Pancreas (tissue), 10 donors: Measurements from ENCODE around the gene SHB. TPM values are rescaled to one million over a fixed set of nuclear protein-coding genes. Genes with fewer than 3 reads are reported as not detected.

Experiments used
- ATAC-seq, 4 donors: fragments of 200-7000 bp; cut with Tn5 transposase; one replicate each; pipeline versions ENCODE4 v1.8.0 to v1.9.1; 2020; ENCODE audit warnings: mild to moderate bottlenecking in 4 of 4, moderate library complexity in 4 of 4
- DNase-seq, 6 donors: peaks; one replicate each; pipeline ENCODE4 v3.0.0-alpha.2; 2020
- FAIRE-seq: peaks from 2 replicates; lab custom pipeline; 2012; peaks lifted over from hg19 to GRCh38; lab: Jason Lieb, UNC
- H3K27ac ChIP-seq, 4 donors: fragments of 200-600 bp; sonication (generic); 1 replicate in 3 of 4; 2 replicates in 1 of 4; pipeline versions ENCODE4 v1.5.0 to v1.8.0; 2020
- H3K27me3 ChIP-seq, 4 donors: fragments of 200-600 bp; one replicate each; pipeline ENCODE4 v1.8.0; 2021
- H3K36me3 ChIP-seq, 3 donors: fragments of 200-600 bp; sonication (generic) in 1 of 3; one replicate each; pipeline versions ENCODE4 v1.5.0 to v1.8.0; 2020 to 2021
- H3K4me1 ChIP-seq, 3 donors: fragments of 200-600 bp; one replicate each; pipeline ENCODE4 v1.8.0; 2021
- H3K4me3 ChIP-seq, 4 donors: fragments of 200-600 bp; sonication (generic) in 2 of 4; one replicate each; pipeline versions ENCODE4 v1.5.0 to v1.8.0; 2020 to 2021
- H3K9me3 ChIP-seq, 4 donors: fragments of 200-600 bp; one replicate each; pipeline ENCODE4 v1.8.0; 2021
- CTCF ChIP-seq, 4 donors: fragments of 200-600 bp; sonication (generic) in 3 of 4; IDR thresholded peaks; one replicate each; pipeline versions ENCODE4 v1.5.0 to v1.8.0; 2021; ENCODE audit warnings: antibody characterized with exemption in 4 of 4
- WGBS, 2 donors: extraction: QIAGEN DNeasy Blood & Tissue Kit; methylation state at CpG; one replicate each; pipeline ENCODE4 v1.1.7; 2013; 5-methylcytosine and 5-hydroxymethylcytosine counted together
- intact Hi-C, 3 donors: fragments of 100-400 bp; cut with DNase I; formaldehyde crosslinking; loops; one replicate each; pipeline versions ENCODE4 v1.11.1 to v1.14.2; 2022
- polyA plus RNA-seq, 2 donors: library from polyadenylated mRNA; stranded (reverse); fragments of 200-250 nt; gene quantifications; one replicate each; pipeline ENCODE4 v1.2.3, GENCODE V29; 2013
- total RNA-seq, 6 donors: library from RNA; stranded (reverse); fragmentation: NEBNext Ultra II Directional in 4 of 6; extraction: Animal tissue kit (Norgen Biotek cat#: 25700) in 4 of 6; gene quantifications; one replicate each; pipeline versions ENCODE4 v1.2.1 to v1.2.4, GENCODE V29; 2021 to 2023
- donor health status: healthy with polysubstance abuse.
- donor health status: DM: no; HTN: no; CAD: no; lungs with moderate emphysema.
- donor health status: DM: no; HTN: no; CAD: no.
- donor health status: control.
- donor health status: control.
- donor health status: Bipolar disorder and iron deficiency.
- donor health status: DM: yes; HTN: yes; CAD: no.
- donor health status: DM: no; HTN: no; CAD: no.
- donor health status: DM: no; HTN: no; CAD: no.
- donor health status: DM: yes; HTN: yes; CAD: no.

SHB gene
- total and polyA plus RNA-seq, 8 donors, result 11.5 to 24.2 (median 19.2) TPM

GRCh38 chr9:37946971-37947370 lies 122.1 kb downstream of the SHB start:
- FAIRE-seq, result no peak
- DNase-seq, result peak in 1 of 6 donors; percentile 1
- no peaks in the 10 kb centered on the region for H3K27me3 ChIP-seq
- H3K4me1 ChIP-seq, result peaks cover 0 to 12% (median 6%) of the 10 kb centered on the region in 3 donors
- H3K9me3 ChIP-seq, result no peaks in the 10 kb centered on the region
- H3K27ac ChIP-seq, result no peak overlapping the region
- ATAC-seq, result no peak
- no peak for TF ChIP-seq CTCF (IDR thresholded peaks at IDR 0.05)
- H3K36me3 ChIP-seq, result peaks cover 0 to 32% (median 0%) of the 10 kb centered on the region in 3 donors
- WGBS, 2 donors, result 86 to 90% methylated on average over 7 of the region's 7 CpGs
- H3K4me3 ChIP-seq, result no peak overlapping the region
- intact Hi-C loops, result no loop called here

DNA sequence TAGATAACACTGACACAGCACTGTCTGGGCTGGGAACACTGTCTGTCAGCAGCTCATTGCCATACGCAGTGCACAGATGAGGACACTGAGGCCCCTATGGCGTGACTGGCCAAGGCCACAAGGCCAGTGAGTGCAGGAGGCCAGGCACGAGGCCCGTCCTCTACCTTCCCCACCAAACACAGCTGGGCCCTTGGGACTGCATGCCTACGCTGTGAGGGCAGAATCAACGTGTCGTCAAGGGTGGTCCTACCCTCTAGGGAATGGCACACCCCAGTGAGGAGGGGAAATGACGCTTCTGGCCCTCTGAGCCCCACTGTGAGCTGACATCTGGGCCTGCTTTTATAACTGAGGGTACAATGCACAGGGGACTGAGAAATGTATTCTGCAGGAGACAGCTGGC lies 123.0 kb downstream of the SHB start:
- H3K9me3 ChIP-seq, result no peaks in the 10 kb centered on the region
- H3K36me3 ChIP-seq, result peaks cover 0 to 32% (median 0%) of the 10 kb centered on the region in 3 donors
- H3K4me1 ChIP-seq, result peaks cover 0 to 6% (median 3%) of the 10 kb centered on the region in 3 donors
- DNase-seq, result peak in 2 of 6 donors; percentile 13 to 35
- TF ChIP-seq CTCF (IDR thresholded peaks at IDR 0.05), result no peak
- no peak for FAIRE-seq
- no peak overlapping the region for H3K27ac ChIP-seq
- ATAC-seq, result no peak
- no peak overlapping the region for H3K4me3 ChIP-seq
- intact Hi-C loops, result no loop called here
- H3K27me3 ChIP-seq, result no peaks in the 10 kb centered on the region
- WGBS, 2 donors, result 93 to 94% methylated on average over 8 of the region's 8 CpGs

DNA sequence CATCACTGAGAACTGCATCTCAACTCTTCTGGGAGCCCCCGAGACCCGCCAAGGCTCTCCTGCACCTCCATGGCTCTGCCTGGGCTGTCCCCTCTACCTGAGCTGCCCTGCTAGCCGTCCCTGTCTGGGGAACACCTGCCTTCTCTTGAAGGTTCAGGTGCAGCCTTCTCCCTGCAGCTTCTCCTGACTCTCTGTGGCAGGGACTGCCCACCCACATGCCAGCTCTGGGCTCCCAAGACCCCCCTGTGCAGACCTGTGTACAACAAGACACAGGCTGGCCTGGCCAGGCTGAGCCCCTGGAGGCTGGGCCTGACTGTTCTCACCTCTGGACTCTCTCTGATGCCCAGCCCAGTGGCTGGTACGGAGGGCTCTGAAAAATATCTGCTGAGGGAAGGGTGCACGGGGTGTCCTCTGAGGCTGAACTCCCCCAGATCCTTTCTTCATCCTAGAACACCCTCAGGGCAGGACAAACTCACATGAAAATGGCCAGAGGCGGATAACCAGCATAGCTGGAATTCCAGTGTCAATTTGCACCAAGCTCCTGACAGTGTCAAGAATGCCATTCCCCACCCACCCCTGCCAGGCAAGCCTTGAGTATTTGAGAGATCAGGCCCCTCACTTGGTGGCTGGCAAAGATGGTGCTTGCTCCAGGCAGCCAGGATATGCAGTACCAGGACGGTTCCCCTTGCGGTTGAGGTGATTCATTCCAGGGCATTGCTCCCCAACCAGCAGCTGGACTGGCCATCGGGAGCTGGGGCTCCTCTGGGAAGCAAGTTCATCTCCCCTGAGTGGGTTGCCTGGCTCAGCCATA lies 124.2 kb downstream of the SHB start:
- H3K27me3 ChIP-seq, result no peaks in the 10 kb centered on the region
- no peak overlapping the region for H3K4me3 ChIP-seq
- no peak for TF ChIP-seq CTCF (IDR thresholded peaks at IDR 0.05)
- ATAC-seq (no peak), DNase-seq (peak in 2 of 6 donors; percentile 15 to 66), FAIRE-seq (no peak)
- H3K4me1 ChIP-seq, result no peaks in the 10 kb centered on the region
- peak overlapping the region in 1 of 4 donors; percentile 12 for H3K27ac ChIP-seq
- H3K36me3 ChIP-seq, result peaks cover 0 to 32% (median 0%) of the 10 kb centered on the region in 3 donors
- intact Hi-C loops, result no loop called here
- WGBS, 2 donors, result 82 to 89% methylated on average over 9 of the region's 9 CpGs
- no peaks in the 10 kb centered on the region for H3K9me3 ChIP-seq

GRCh38 chr9:37944266-37944650 lies 124.8 kb downstream of the SHB start:
- WGBS, 2 donors, result 79 to 87% methylated on average over 7 of the region's 7 CpGs

More at GRCh38 chr9:37944266-37944650, 124.8 kb downstream of the SHB start:
- Histone ChIP-seq H3K4me3 (no peak overlapping the region), H3K4me1 (no peaks in the 10 kb centered on the region), H3K27me3 (no peaks in the 10 kb centered on the region), H3K36me3 (peaks cover 0 to 32% (median 0%) of the 10 kb centered on the region in 3 donors), H3K27ac (peak overlapping the region in 2 of 4 donors; percentile 12 to 30), H3K9me3 (no peaks in the 10 kb centered on the region)
- FAIRE-seq (no peak), DNase-seq (no peak), ATAC-seq (peak in 2 of 4 donors; percentile 4 to 13)
- intact Hi-C loops, result no loop called here
- no peak for TF ChIP-seq CTCF (IDR thresholded peaks at IDR 0.05)
